GM18511 (cell line): ENCODE results near the gene KIF6.

Experiments used
- ATAC-seq: cut with Tn5 transposase; IDR thresholded peaks from one replicate; pipeline ENCODE4 v1.9.1; 2021; ENCODE audit warnings: mild to moderate bottlenecking, moderate library complexity; ENCODE audit not compliant: unreplicated experiment

The KIF6 gene

DNA sequence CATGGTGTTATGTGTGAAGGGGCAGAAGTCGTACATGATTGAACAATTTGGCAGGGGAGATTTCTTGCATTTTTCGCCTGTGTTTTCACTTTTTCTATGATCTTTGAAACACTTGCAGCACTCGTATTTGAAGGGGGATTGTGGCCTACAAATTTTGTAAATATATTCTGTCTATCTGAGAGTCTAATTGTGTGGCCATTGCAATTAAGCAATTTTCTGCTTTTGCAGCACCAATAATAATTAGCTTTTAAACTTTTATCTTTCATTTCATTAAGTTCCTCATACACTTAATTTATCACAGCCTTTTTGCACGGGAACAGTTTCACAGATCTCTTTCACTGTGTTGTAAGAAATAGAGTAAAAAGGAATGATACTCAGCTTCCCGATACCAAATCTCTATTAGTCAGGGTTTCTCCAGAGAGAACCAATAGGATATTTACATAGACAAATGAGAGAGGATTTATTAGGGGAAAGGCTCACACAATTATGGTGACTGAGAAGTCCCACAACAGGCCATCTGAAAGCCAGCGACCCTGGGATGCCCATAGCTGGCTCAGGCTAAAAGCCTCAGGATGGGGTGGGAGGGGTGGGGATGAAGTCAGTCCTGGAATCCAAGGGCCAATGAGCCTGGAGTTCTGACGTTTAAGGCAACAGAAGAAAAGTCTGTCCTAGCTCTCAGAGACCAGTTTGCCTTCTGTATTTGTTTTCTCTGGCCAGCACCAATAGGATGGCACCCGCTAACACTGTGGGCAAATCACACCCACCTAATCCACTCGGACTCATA is 58.3 kb downstream of the KIF6 start:
- no peak for ATAC-seq

- ATAC-seq, result no peak
Observed at GRCh38 chr6:39665861-39666260, 59.3 kb downstream of the KIF6 start.

DNA sequence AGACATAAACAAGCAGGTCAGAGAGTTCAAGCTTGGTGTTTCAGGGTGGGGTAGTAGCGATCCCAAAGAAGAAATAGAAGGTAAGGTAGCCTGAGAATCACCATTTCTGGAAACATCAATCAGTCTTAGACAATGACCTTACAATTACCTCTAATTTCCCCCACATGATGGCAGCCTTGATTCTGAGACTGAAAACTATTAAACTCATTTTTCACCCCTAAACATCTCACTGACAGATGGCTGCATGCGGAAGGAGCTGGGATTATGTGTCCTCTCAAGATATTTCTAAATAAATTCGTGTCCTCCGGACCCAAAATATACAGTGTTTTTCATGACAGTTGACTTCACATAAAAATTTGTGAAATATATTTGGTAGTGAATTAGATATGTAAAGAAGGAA is 61.0 kb downstream of the KIF6 start:
- no peak for ATAC-seq

- ATAC-seq, result no peak
Observed at GRCh38 chr6:39657355-39658135, 67.7 kb downstream of the KIF6 start.

GRCh38 chr6:39654121-39654520 is 71.1 kb downstream of the KIF6 start:
- ATAC-seq, result no peak

GRCh38 chr6:39653612-39654011 is 71.6 kb downstream of the KIF6 start:
- no peak for ATAC-seq

GRCh38 chr6:39649996-39650395 is 75.2 kb downstream of the KIF6 start:
- ATAC-seq, result no peak

DNA sequence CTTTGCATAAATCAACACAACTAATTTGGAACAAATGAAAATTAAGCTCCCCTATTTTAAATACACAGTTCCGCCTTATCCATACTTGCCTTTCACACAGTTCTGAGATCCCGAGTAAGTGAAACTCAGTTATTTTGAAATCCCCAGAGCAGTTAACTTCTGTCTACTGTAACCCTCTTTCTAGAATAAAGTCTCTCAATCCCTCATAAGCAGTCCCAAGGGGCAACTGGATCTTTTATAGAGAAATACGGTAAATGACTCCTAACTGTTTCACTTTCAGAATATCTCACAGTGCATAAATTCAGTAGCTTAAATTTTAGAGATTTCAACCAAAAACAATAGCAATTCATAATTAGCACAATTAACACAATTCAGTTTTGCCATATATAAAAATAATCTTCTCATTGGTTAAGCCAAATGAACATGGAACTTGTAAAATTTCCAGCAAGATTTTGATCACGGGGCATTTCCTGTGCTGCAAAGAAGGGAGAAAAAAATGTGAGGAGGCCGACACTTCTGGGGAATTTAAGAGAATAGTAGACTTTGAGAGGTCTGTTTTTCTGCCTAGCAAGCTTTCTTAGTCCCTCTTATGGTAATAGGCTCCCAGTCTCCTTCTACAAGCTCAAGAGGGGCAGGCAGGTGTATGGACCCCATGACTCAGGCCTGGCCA is 78.3 kb downstream of the KIF6 start:
- no peak for ATAC-seq

GRCh38 chr6:39642270-39642669 is 82.9 kb downstream of the KIF6 start:
- ATAC-seq, result no peak

- ATAC-seq, result no peak
Observed at GRCh38 chr6:39638126-39638822, 86.9 kb downstream of the KIF6 start.

DNA sequence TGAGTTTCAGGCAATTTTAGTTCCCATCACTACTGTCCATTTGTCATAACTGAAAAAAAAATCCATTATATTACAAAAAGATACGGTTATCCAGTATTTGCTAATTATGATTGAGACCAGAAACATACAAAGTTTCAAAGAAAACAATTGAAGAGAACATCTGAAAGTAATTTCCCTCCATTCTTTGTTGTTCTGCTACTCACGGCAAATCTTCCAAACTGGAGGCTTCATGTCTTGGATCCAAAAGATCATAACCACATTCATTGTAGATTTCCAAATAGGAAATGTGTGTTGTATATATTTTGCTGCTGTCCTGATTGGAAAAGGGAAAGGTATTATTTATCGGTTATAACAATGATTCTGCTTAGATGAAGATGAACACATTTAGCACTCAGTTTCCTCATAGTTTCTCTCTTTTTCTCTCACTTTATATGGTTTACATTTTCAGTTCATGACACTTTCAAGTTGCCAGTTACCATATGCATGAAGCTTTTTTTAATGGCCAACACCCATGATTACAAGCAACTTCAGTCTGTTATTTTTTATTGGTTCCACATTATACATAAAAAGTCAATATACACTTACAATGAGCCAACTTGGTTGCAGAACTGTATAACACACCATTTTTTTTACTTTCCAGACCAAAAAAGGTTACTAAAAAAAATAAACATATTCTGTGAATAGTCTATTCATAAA is 90.4 kb downstream of the KIF6 start:
- no peak for ATAC-seq

- no peak for ATAC-seq
Observed at GRCh38 chr6:39625209-39625608, 100.0 kb downstream of the KIF6 start.

GRCh38 chr6:39623750-39624149 is 101.5 kb downstream of the KIF6 start:
- no peak for ATAC-seq

- ATAC-seq, result no peak
Observed at GRCh38 chr6:39617520-39617919, 107.7 kb downstream of the KIF6 start.

DNA sequence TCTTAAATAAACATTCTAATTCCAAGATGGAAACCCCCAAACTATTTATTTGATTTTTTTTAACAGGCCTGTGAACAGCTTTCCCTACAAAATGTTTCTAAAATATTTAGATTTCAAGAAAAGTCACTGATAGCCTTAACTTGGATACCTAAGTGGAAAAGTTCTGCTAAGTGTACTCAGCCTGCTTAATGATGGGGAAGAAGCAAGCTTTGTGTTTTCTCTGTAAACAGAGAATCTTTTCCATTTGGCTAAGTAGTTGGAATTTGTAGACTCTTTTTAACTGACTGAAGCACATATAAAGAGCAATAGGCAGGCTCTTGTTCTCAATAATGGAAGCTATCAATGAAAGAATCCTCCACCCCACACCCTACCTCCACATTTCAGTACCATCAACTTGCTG is 108.2 kb downstream of the KIF6 start:
- no peak for ATAC-seq

DNA sequence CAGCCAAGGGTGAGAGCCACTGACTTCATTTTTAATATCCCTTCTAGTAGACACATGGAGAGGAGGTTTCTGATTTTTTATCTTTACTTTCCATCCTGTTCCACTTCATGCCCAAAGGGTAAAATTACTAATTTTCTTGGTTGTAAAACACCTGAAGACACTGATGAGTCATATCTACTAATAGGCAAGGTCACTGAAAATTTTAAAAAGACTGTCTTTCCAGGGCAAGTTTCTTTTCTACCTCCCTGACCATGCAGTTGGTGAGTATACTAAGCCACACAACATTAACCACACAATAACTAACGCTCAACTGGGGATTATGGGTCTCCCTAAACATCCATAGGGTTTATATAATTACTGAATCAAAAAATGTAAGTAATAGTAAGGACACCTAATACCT is 109.6 kb downstream of the KIF6 start:
- no peak for ATAC-seq

GRCh38 chr6:39614393-39614950 is 110.7 kb downstream of the KIF6 start:
- ATAC-seq, result no peak

DNA sequence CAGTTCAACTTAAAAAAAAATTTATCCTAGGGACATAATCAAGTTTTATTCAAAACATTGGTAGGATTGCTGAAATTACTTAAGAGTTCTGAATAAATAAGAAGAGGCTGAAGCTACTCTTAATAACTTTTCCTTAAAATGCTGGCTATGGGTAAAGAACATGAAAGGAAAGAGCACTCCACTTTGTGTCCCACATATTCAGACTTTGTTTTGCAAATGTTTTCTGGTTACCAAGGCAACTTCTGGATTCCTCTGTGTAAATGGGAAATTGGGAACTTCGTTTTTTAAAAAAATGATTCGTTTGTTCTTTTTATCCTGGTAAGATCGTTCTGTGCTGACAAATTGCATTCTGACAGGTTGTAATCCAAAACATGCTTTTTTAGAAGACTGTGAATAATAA is 115.0 kb downstream of the KIF6 start:
- no peak for ATAC-seq

DNA sequence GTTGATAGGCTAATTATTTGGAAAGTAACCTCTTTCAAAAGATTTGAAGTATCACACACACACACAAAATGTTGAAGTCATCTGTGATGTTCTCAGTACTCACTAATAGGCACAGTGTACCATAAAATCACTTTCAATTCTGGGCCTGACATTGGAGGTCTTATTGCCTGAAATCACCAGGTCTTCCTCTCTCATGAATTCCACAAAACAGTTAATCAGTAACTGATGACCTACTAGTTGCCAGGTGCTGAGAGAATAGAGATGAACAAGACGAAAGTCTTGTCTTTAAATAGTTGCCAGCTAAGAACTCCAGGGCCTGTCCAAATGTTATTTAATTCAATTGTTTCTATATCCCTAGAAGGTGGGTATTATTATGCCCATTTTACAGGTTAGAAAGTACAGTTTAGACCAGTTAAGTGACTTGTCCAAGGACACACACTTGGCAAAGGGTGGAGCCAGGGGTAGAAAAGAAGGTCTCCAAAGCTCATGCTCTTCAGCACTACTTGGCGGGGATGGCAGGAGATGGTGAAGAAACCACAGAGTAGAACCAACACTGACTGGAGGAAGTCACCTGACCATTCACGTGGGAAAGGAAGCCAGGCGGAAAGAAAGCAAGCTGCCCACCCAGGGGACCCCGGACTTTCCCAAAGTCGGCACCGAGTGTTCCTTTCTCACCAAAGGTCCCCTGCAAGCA is 116.4 kb downstream of the KIF6 start:
- ATAC-seq, result peak; percentile 83
